Prostate gland (tissue), 2 donors: ENCODE measurements around the gene EVC. TPM values are rescaled to one million over a fixed set of nuclear protein-coding genes. Genes with fewer than 3 reads are reported as not detected.
"Not testable (repeated sequence)": the region's sequence is repeated elsewhere in the genome, so short reads cannot be mapped to it uniquely, and the experiment has no call there.

Source experiments
- DNase-seq: peaks from one replicate; pipeline ENCODE4 v3.0.0-alpha.2; 2019; ENCODE audit warnings: low spot score
- H3K27ac ChIP-seq, 2 donors: fragments of 200-600 bp; sonication (generic); 2 replicates each; pipeline ENCODE4 v1.5.1; 2017 to 2019
- H3K27me3 ChIP-seq: fragments of 200-600 bp; sonication (generic); replicated peaks from 2 replicates; pipeline ENCODE4 v1.5.1; 2019; ENCODE audit not compliant: insufficient read depth
- H3K36me3 ChIP-seq, 2 donors: fragments of 200-600 bp; sonication (generic); 1 replicate in 1 of 2; 2 replicates in 1 of 2; pipeline versions ENCODE4 v1.5.1 to v1.8.1; 2017 to 2019
- H3K4me1 ChIP-seq: fragments of 200-600 bp; sonication (generic); replicated peaks from 2 replicates; pipeline ENCODE4 v1.5.1; 2019
- H3K4me3 ChIP-seq, 2 donors: fragments of 200-600 bp; sonication (generic); 2 replicates each; pipeline ENCODE4 v1.5.1; 2017 to 2019
- H3K9me3 ChIP-seq: fragments of 200-600 bp; sonication (generic); 2 replicates; pipeline ENCODE4 v1.5.1; 2017
- CTCF ChIP-seq, 4 experiments: fragments of 200-600 bp in 2 of 4; fragments of 450-650 bp in 2 of 4; sonication (generic) in 2 of 4; IDR thresholded peaks; 1 replicate in 3 of 4; 2 replicates in 1 of 4; pipeline ENCODE4 v1.5.1; 2016 to 2019; ENCODE audit warnings: antibody characterized with exemption in 4 of 4, mild to moderate bottlenecking in 2 of 4, moderate library complexity in 2 of 4
- POLR2A ChIP-seq: fragments of 450-650 bp; IDR thresholded peaks from one replicate; pipeline ENCODE4 v1.6.1; 2016; ENCODE audit warnings: antibody characterized with exemption, mild to moderate bottlenecking
- POLR2AphosphoS5 ChIP-seq: sonication (generic); formaldehyde crosslinking; IDR thresholded peaks from one replicate; pipeline ENCODE4 v1.6.1; 2017; ENCODE audit warnings: antibody characterized with exemption
- WGBS: methylation state at CpG from one replicate; pipeline ENCODE4 v1.1.5; 2018; 5-methylcytosine and 5-hydroxymethylcytosine counted together
- intact Hi-C: fragments of 100-400 bp; cut with DNase I; formaldehyde crosslinking; loops from one replicate; pipeline ENCODE4 v1.14.2; 2022
- total RNA-seq, 2 donors: library from RNA; depleted of rRNA; stranded (reverse); fragments of >200 nt; gene quantifications; one replicate each; pipeline ENCODE4 v1.1.0, GENCODE V29; 2016

EVC gene
- total RNA-seq, 2 donors from 2014 or later = 49.0 to 55.7 TPM

GRCh38 chr4:5827108-5828004, 116.4 kb downstream of the EVC start:
- H3K27ac ChIP-seq = no peak overlapping the region
- no peak for DNase-seq
- H3K27me3 ChIP-seq = no peaks in the 10 kb centered on the region
- H3K4me1 ChIP-seq = no peaks in the 10 kb centered on the region
- H3K36me3 ChIP-seq = no peaks in the 10 kb centered on the region
- intact Hi-C loops = no loop called here
- no peak for TF ChIP-seq CTCF (IDR thresholded peaks at IDR 0.05)
- no peak for TF ChIP-seq POLR2AphosphoS5
- TF ChIP-seq POLR2A = no peak
- 79% methylated on average over 19 of the region's 19 CpGs for whole genome bisulfite sequencing
- H3K4me3 ChIP-seq = no peak overlapping the region
- no peaks in the 10 kb centered on the region for H3K9me3 ChIP-seq

GRCh38 chr4:5828005-5828391, 117.0 kb downstream of the EVC start:
- WGBS = 87% methylated on average over 11 of the region's 11 CpGs
- Histone ChIP-seq H3K9me3 (no peaks in the 10 kb centered on the region), H3K27me3 (no peaks in the 10 kb centered on the region), H3K4me3 (no peak overlapping the region), H3K4me1 (no peaks in the 10 kb centered on the region), H3K27ac (no peak overlapping the region), H3K36me3 (no peaks in the 10 kb centered on the region)
- intact Hi-C loops = no loop called here
- no peak for DNase-seq
- TF ChIP-seq POLR2A (no peak), CTCF (IDR thresholded peaks at IDR 0.05) (no peak), POLR2AphosphoS5 (no peak)

GRCh38 chr4:5836943-5837342, 125.9 kb downstream of the EVC start:
- TF ChIP-seq POLR2AphosphoS5 (peak; percentile 21), CTCF (IDR thresholded peaks at IDR 0.05) (no peak), POLR2A (no peak)
- Histone ChIP-seq H3K9me3 (no peaks in the 10 kb centered on the region), H3K4me1 (no peaks in the 10 kb centered on the region), H3K4me3 (no peak overlapping the region), H3K27me3 (no peaks in the 10 kb centered on the region), H3K36me3 (no peaks in the 10 kb centered on the region), H3K27ac (no peak overlapping the region)
- WGBS = 33% methylated on average over 3 of the region's 3 CpGs
- no peak for DNase-seq
- intact Hi-C loops = no loop called here

GRCh38 chr4:5837483-5837882, 126.5 kb downstream of the EVC start:
- H3K4me1 ChIP-seq, H3K4me3 ChIP-seq, H3K36me3 ChIP-seq, H3K27me3 ChIP-seq, H3K9me3 ChIP-seq, DNase-seq, intact Hi-C loops, H3K27ac ChIP-seq: not testable (repeated sequence)
- WGBS = 78% methylated on average over 6 of the region's 6 CpGs

GRCh38 chr4:5839332-5839731, 128.3 kb downstream of the EVC start:
- intact Hi-C loops = no loop called here
- WGBS = 88% methylated on average over 13 of the region's 13 CpGs

More at GRCh38 chr4:5839332-5839731, 128.3 kb downstream of the EVC start:
- Histone ChIP-seq H3K36me3 (no peaks in the 10 kb centered on the region), H3K9me3 (no peaks in the 10 kb centered on the region), H3K4me1 (no peaks in the 10 kb centered on the region), H3K27me3 (no peaks in the 10 kb centered on the region), H3K4me3 (no peak overlapping the region), H3K27ac (no peak overlapping the region)
- DNase-seq = no peak
- TF ChIP-seq POLR2A (no peak), CTCF (IDR thresholded peaks at IDR 0.05) (no peak), POLR2AphosphoS5 (no peak)
